ENCODE results near the gene FARP1.

The FARP1 gene

DNA sequence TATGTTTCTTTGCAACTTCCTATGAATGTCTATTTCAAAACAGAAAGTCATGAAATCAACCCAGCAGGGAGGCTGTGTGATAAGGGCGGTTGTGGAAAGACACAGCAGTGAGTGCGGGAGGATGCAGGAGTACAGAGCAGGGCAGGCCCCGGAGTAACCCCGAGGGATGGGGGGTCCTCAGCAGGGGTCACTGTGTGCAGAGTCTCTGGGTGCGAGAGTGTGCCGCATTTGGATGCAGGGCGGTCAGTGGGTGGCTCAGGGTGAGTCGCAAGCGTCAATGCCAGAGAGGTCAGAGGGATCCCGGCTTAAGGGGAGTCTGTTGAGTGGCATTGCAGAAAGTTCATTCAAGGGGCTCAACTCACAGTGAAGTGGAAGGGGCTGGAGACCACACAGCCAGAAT lies 286.2 kb downstream of the FARP1 start:
- no peak for DNase-seq

DNA sequence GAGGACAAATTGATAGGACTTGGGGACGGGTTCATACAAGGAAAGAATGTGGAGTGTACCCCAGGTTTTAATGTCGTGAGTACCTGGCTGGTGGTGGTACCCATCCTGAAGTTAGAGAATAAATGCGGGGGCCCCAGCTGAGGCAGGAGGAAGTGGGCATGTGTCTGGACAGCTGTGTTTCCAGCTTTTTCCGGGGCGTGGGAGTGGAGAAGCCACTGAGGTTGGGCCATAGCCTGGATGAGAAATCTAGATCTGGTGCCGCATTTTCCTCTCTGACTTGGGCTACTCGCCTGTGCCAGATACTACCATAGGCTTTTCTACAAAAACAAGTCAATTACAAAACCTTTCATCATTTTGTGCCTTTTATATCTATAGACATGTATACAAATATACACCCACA lies 286.6 kb downstream of the FARP1 start:
- no peak for DNase-seq

GRCh38 chr13:98429977-98430736 lies 287.3 kb downstream of the FARP1 start:
- no peak for DNase-seq

DNA sequence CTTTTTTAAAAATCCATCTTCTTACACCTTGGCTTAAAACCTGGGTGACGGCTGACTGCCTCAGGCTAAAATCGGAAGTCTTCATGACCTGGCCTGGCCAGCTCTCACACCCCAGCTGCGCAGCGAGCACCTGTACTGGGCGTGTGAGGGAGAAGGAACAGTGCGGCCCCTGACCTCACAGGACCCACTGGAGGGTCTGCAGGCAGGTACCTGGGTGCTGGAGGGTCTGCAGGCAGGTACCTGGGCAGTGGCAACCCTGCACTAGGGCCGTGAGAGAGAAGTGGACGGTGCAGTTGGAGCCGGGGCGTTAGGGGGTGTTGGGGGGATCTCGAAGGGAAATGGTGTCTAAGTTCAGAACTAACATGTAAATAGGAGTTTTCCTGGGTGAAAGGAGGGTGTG lies 289.7 kb downstream of the FARP1 start:
- DNase-seq: no peak

- no peak for DNase-seq
Observed at GRCh38 chr13:98433654-98434053, 290.8 kb downstream of the FARP1 start.

- no peak for DNase-seq
Observed at GRCh38 chr13:98434060-98434459, 291.2 kb downstream of the FARP1 start.

DNA sequence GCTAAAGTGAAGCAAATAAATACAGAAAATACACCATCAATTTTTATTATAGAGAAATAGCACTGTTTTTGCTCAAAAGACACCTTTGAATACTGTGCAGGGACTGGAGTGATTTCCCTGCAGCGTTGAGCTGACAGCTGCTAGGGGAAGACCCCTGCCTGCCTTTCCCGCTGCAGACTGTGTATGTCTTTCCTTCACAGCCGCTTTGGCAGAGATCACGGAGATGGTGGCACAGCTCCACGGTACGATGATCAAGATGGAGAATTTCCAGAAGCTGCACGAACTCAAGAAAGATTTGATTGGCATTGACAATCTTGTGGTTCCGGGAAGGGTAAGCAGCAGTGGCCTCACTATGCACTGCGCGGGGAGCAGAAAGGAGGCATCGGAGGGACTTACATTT lies 292.5 kb downstream of the FARP1 start:
- DNase-seq: no peak

DNA sequence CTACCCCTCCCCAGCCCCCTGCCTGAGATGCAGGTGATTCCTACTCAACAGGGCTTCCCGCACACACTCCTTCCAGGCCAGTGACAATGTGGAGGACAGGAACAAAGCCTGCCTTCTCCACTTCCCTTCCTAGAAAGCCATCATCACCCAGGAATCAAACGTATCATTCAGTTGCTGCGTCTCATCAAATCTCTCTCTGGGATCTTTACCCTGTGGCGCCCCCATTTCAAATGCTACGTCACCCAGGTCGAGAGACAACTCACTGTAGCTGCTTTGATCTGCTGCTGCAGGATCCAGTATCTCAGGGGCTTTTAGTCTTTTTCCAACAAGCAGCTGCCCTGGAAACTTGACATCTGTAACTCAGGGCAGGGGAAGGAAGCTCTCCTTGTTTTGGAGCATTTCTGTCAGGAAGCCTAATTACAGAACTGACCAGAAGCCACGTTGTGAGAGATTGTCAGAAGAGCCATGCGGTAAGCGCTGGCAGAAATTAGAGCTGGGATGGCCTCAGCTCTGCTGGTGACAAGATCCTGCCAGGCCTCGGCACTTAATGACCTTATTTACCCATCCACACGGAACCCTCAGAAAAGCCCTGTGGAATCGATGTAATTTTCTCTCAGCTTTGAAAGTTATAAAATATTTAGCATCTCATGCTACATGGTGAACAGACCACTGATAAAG lies 293.5 kb downstream of the FARP1 start:
- no peak for DNase-seq

GRCh38 chr13:98438246-98439125 lies 295.6 kb downstream of the FARP1 start:
- DNase-seq: no peak

GRCh38 chr13:98439126-98439828 lies 296.4 kb downstream of the FARP1 start:
- DNase-seq: no peak

GRCh38 chr13:98439896-98440295 lies 297.0 kb downstream of the FARP1 start:
- DNase-seq: no peak

DNA sequence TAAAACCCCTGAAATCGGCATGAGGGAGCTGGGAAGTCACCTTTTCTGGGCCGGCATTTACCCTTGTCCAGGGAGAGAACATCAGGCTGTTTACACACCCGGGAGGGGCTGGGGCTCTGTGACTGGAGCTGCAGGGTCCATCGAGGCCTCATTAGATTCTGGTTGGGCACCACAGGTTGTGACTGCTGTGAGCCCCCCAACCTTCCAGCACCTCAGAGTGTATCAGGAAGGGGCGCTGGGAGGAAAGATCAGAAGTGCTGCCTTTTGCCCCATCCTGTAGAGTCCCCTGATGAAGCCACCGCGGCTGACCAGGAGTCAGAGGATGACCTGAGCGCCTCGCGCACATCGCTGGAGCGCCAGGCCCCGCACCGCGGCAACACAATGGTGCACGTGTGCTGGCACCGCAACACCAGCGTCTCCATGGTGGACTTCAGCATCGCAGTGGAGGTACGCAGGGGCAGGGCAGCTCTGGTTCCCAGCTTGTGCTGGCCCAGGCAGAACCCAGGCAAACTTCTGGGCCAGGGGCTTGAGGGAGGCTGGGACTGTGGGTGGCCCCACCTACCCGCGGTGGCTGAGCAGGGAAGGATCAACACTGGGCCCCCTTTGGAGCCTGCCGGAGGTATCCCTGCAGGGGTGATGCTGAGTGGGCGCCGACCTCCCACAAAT lies 297.6 kb downstream of the FARP1 start:
- DNase-seq: no peak

GRCh38 chr13:98441056-98441676 lies 298.3 kb downstream of the FARP1 start:
- DNase-seq: no peak

- DNase-seq: no peak
Observed at GRCh38 chr13:98442391-98443230, 299.7 kb downstream of the FARP1 start.

GRCh38 chr13:98443329-98443728 lies 300.4 kb downstream of the FARP1 start:
- DNase-seq: no peak

DNA sequence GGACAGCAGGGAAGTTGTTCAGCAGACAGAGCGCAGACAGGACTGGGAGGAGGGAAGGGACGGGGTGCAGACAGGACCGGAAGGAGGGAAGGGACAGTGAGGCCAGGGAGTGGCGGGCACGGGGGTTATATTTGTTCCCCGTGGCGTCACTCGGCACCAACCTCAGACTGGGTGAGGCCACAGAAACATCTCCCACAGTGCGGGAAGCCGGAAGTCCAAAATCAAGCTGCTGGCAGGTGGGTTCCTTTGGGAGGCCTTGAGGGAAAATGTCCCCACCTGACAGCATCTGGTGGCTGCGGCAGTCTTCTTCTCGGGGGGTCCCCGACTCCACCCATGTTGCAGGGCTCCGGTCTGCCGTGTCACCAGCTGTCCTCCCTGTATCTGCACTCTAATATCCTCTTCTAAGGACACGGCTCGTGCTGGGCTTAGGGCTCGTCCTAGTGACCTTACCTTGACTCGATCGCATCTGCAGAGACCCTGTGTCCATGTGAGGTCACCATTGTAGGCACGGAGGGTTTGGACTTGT lies 301.0 kb downstream of the FARP1 start:
- DNase-seq: no peak

GRCh38 chr13:98444381-98444780 lies 301.5 kb downstream of the FARP1 start:
- DNase-seq: no peak

DNA sequence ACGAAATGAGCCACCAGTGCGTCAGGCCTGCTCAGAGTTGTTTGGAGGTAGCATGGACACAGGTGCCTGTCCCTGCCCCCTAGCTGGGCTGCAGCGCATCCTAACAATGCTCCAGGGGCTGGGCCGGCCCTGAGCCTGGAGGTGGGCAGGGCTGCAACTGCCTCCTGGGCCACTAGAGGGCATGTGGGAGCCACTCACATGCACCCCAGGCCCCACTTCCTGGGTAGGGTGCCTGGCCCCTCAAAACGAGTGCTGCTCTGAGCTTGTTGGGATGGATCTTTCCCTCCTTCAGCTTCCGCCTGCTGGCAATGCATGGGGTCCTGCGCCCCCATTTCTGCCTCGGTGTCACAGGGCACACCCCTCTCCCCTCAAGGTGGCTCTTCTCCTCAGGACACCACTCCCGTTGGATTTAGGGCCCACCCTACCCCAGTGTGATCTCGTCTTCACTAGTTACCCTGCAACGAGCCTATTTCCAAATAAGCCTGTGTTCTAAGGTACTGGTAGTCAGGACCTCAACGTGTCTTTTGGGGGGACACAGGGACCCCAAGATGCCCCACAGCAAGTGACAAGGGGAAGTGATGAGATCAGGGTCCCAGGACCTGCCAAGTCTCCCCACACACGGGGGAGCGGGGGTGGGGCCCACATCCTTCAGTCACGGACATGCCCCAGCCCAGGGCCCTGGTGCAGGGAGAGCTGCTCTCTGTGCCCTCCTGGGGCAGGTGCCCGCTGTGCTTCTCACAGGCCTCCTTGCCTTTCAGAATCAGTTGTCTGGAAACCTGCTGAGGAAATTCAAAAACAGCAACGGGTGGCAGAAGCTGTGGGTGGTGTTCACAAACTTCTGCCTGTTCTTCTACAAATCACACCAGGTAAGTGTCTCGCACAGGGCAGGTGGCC lies 302.7 kb downstream of the FARP1 start:
- peak; percentile 65 for DNase-seq

DNA sequence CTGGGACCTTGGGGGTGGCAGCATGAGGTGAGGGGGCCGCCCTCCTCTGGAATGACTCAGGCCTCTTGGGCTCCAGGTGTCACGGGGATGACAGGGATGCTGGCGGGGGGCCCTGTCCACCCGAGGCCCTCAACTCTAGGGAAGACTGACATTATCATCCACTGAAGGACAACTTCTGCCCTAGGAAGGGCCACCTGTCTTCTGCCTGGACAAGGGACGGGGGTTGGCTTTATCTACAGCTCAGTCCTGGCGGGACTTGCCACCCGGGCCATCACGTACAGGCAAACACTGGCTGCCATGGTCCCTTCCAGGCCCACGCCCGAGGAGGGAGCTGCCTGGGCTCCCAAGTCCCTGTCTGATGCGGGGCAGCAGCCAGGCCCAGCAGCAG lies 303.3 kb downstream of the FARP1 start:
- DNase-seq: no peak
